HEK293T (cell line): Measurements from ENCODE around the gene S100A9.
"Not testable (repeated sequence)": the region's sequence is repeated elsewhere in the genome, so short reads cannot be mapped to it uniquely, and the experiment has no call there.

Experiments
- CTCF ChIA-PET: fragments of 350-600 bp; formaldehyde crosslinking; extraction: SDS; loops from one replicate; lab custom pipeline; 2021; ENCODE audit warnings: antibody characterized with exemption, inconsistent platforms; lab: Yijun Ruan, JAX
- POLR2A ChIA-PET: fragments of 350-600 bp; formaldehyde crosslinking; extraction: SDS; loops from one replicate; lab custom pipeline; 2020; ENCODE audit warnings: antibody characterized with exemption, inconsistent platforms; lab: Yijun Ruan, JAX
- DNase-seq: peaks from one replicate; pipeline ENCODE4 v3.0.0; 2012; ENCODE audit warnings: mixed read lengths; ENCODE audit errors: extremely low spot score
- ARNT ChIP-seq: fragments of 450-650 bp; IDR thresholded peaks from 2 replicates; pipeline ENCODE4 v1.6.1; 2017; ENCODE audit warnings: mild to moderate bottlenecking
- BHLHE40 ChIP-seq: fragments of 450-650 bp; IDR thresholded peaks from 2 replicates; pipeline ENCODE4 v1.6.1; 2016; ENCODE audit warnings: mild to moderate bottlenecking, moderate library complexity, borderline replicate concordance
- CTBP1 ChIP-seq: fragments of 450-650 bp; IDR thresholded peaks from 2 replicates; pipeline ENCODE4 v1.6.1; 2016; ENCODE audit warnings: borderline replicate concordance
- ELF4 ChIP-seq: fragments of 450-650 bp; IDR thresholded peaks from 2 replicates; pipeline ENCODE4 v1.6.1; 2017; ENCODE audit warnings: antibody characterized with exemption
- FOXA1 ChIP-seq: fragments of 450-650 bp; IDR thresholded peaks from 2 replicates; pipeline ENCODE4 v1.6.1; 2016; ENCODE audit warnings: mild to moderate bottlenecking
- FOXK2 ChIP-seq: fragments of 450-650 bp; IDR thresholded peaks from 2 replicates; pipeline ENCODE4 v1.6.1; 2016; ENCODE audit warnings: mild to moderate bottlenecking
- FOXM1 ChIP-seq: fragments of 450-650 bp; IDR thresholded peaks from 2 replicates; pipeline ENCODE4 v1.6.1; 2017; ENCODE audit warnings: mild to moderate bottlenecking, borderline replicate concordance
- HDGF ChIP-seq: fragments of 450-650 bp; IDR thresholded peaks from 2 replicates; pipeline ENCODE4 v1.6.1; 2017; ENCODE audit warnings: antibody characterized with exemption, borderline replicate concordance
- L3MBTL2 ChIP-seq: fragments of 450-650 bp; conservative IDR thresholded peaks from 2 replicates; pipeline ENCODE4 v1.6.1; 2016; ENCODE audit warnings: mild to moderate bottlenecking
- LEF1 ChIP-seq: fragments of 450-650 bp; IDR thresholded peaks from 2 replicates; pipeline ENCODE4 v1.6.1; 2017; ENCODE audit warnings: mild to moderate bottlenecking, borderline replicate concordance
- NFRKB ChIP-seq: fragments of 450-650 bp; IDR thresholded peaks from 2 replicates; pipeline ENCODE4 v1.6.1; 2016; ENCODE audit warnings: mild to moderate bottlenecking, moderate library complexity
- PKNOX1 ChIP-seq: fragments of 450-650 bp; IDR thresholded peaks from 2 replicates; pipeline ENCODE4 v1.6.1; 2016
- SP1 ChIP-seq: fragments of 450-650 bp; IDR thresholded peaks from 2 replicates; pipeline ENCODE4 v1.6.1; 2017
- SUZ12 ChIP-seq: fragments of 450-650 bp; IDR thresholded peaks from 2 replicates; pipeline ENCODE4 v1.6.1; 2016; ENCODE audit warnings: mild to moderate bottlenecking
- TARDBP ChIP-seq: fragments of 450-650 bp; IDR thresholded peaks from 2 replicates; pipeline ENCODE4 v1.6.1; 2016
- ZNF384 ChIP-seq: fragments of 450-650 bp; IDR thresholded peaks from 2 replicates; pipeline ENCODE4 v1.6.1; 2016

Gene S100A9

DNA sequence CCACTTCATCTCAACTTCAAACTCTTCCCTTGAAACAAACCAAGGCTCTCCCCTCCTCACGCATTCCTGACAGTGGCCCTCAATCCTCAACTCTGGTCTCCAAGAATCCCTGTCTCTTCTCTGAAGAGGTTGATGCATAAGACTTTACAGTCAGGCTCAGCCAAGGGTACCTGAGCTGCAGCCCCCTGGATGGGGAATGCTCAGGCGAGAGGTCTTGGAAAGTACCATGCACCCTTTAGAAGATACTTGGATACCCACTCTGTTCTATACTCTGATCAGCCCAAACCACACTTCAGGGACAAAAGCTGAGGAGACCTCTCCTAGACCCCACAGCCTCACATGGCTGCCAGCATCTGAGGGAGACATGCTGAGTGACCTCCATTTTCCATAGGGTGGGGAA, 44.4 kb upstream of the S100A9 start:
- POLR2A ChIA-PET: no interaction called here
- CTCF ChIA-PET: no interaction called here

DNA sequence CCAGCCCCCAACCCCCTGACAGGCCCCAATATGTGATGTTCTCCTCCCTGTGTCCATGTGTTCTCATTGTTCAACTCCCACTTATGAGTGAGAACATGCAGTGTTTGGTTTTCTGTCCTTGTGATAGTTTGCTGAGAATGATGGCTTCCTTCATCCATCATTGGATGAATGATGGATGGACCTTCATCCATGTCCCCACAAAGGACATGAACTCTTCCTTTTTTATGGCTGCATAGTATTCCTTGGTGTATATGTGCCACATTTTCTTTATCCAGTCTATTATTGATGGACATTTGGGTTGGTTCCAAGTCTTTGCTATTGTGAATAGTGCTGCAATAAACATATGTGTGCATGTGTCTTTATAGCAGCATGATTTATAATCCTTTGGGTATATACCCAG, 43.3 kb upstream of the S100A9 start:
- POLR2A ChIA-PET, CTCF ChIA-PET: not testable (repeated sequence)

More for the DNA sequence above, 44.4 kb upstream of the S100A9 start:
- TF ChIP-seq HDGF (no peak), TARDBP (no peak), CTBP1 (no peak), ARNT (no peak), LEF1 (no peak), FOXA1 (no peak), FOXK2 (no peak), FOXM1 (no peak), SP1 (no peak), BHLHE40 (no peak), ZNF384 (no peak), PKNOX1 (no peak), SUZ12 (no peak), NFRKB (no peak), ELF4 (no peak), L3MBTL2 (no peak)
- DNase-seq: no peak

GRCh38 chr1:153316013-153316412, 41.6 kb upstream of the S100A9 start:
- DNase-seq, CTCF ChIA-PET, POLR2A ChIA-PET: not testable (repeated sequence)

More for the DNA sequence above, 43.3 kb upstream of the S100A9 start:
- DNase-seq: not testable (repeated sequence)

GRCh38 chr1:153318145-153318544, 39.5 kb upstream of the S100A9 start:
- DNase-seq, POLR2A ChIA-PET, CTCF ChIA-PET: not testable (repeated sequence)

DNA sequence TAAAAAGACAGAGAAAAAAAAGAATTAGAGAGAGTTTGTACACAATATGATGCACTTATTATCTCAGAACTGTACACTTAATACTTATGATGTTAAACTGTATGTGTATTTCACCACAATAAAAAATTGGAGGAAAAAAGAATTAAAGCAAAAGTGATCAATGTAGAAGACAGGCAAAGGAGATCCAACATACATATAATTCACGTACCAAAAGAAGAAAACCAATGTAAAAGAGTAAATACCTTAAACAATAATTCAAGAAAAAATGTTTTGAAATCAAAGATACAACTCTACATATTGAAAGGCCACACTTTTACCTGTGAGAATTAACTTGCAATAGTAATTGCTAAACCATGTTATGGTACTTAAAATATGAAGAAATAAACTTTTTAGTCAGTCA, 35.1 kb upstream of the S100A9 start:
- ChIA-PET CTCF (no interaction called here), POLR2A (no interaction called here)
- TF ChIP-seq ELF4 (no peak), FOXK2 (no peak), TARDBP (no peak), SP1 (no peak), SUZ12 (no peak), ZNF384 (no peak), FOXA1 (no peak), FOXM1 (no peak), BHLHE40 (no peak), PKNOX1 (no peak), LEF1 (no peak), HDGF (no peak), L3MBTL2 (no peak), CTBP1 (no peak), NFRKB (no peak), ARNT (no peak)
- no peak for DNase-seq

DNA sequence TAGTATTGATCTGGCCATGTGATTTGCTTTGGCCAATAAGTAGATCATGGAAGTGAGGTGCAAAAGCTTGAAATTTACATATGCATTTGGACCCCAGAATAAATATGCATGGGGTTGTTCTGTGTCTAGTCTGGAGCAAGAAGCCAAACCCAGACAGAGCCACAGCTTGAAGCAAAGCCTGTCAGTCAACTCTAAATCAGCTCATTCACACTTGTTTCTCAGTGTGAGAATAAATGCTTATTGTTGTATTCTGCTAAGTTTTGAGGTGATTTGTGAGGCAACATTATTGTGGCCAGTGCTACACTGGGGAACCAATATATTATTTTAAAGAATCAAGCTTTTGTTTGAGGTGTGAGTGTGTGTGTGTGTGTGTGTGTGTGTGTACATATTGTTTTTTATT, 32.7 kb upstream of the S100A9 start:
- TF ChIP-seq FOXM1 (no peak), BHLHE40 (no peak), ZNF384 (no peak), PKNOX1 (no peak), CTBP1 (no peak), TARDBP (no peak), NFRKB (no peak), ARNT (no peak), HDGF (no peak), ELF4 (no peak)
- POLR2A ChIA-PET: no interaction called here
- CTCF ChIA-PET: interaction anchor here (0.9 kb wide), 1 partner anchor 36 kb away, joined by 4 read pairs; no protein-coding TSS in a partner anchor
- DNase-seq: no peak

DNA sequence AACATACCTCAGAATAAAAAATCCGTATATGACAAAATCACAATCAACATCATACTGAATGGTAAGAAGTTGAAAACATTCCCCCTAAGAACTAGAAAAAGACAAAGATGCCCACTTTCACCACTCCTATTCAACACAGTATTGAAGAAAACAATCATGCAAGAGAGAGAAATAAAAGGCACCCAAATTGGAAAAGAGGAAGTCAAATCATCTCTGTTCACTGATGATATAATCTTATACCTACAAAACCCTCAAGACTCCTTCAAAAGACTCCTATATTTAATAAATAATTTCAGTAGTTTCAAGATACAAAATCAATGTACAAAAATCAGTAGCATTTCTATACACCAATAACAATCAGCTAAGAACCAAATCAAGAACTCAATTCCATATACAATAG, 23.8 kb upstream of the S100A9 start:
- no peak for DNase-seq
- CTCF ChIA-PET: no interaction called here
- TF ChIP-seq TARDBP: no peak
- TF ChIP-seq L3MBTL2: no peak
- TF ChIP-seq SP1: no peak
- no peak for TF ChIP-seq PKNOX1
- no peak for TF ChIP-seq ARNT
- TF ChIP-seq BHLHE40: no peak
- TF ChIP-seq ELF4: no peak
- no peak for TF ChIP-seq NFRKB
- no peak for TF ChIP-seq FOXK2
- POLR2A ChIA-PET: no interaction called here
